Measurements from ENCODE around the gene POLD2. TPM values are rescaled to one million over a fixed set of nuclear protein-coding genes. Genes with fewer than 3 reads are reported as not detected.

POLD2 gene
- total and polyA plus RNA-seq, 2 experiments from 2014 or later, result 100 to 164 TPM

GRCh38 chr7:44085546-44085945 is 37.8 kb downstream of the POLD2 start:
- H3K4me2 ChIP-seq (ENCODE audit: unreplicated experiment), result no peak overlapping the region
- peaks cover 15% of the 10 kb centered on the region for H3K79me2 ChIP-seq (ENCODE audit: insufficient read depth)
- in situ Hi-C loops (cut with MboI), result loop anchor here (5.0 kb wide), 1 partner anchor 52 kb away; no protein-coding TSS in a partner anchor
- WGBS, 2 experiments (ENCODE audit: low coverage in 1 of 2, low lambda C conversion rate in 2 of 2, missing lambda C conversion rate in 2 of 2), result 97 to 100% methylated on average over 2 to 3 of the region's 3 CpGs
- H3K9ac ChIP-seq, result peak overlapping the region; percentile 51; the same call in 1 of the 2 replicates
- H3K9me3 ChIP-seq (ENCODE audit: low read depth), result no peaks in the 10 kb centered on the region
- peaks cover 63% of the 10 kb centered on the region for H3K4me1 ChIP-seq (ENCODE audit: insufficient read depth)
- peak overlapping the region; percentile 33; the same call in 1 of the 2 replicates for H2AFZ ChIP-seq
- H3F3A ChIP-seq (ENCODE audit: insufficient read depth), result peaks cover 52% of the 10 kb centered on the region
- no peaks in the 10 kb centered on the region for H3K27me3 ChIP-seq (replicated peaks; ENCODE audit: insufficient read depth)
- no peaks in the 10 kb centered on the region for H3K36me3 ChIP-seq (ENCODE audit: low read depth)
- no peaks in the 10 kb centered on the region for H3K9me2 ChIP-seq (ENCODE audit: insufficient read depth)
- TF ChIP-seq EZH2phosphoT487 (IDR thresholded peaks at IDR 0.05; ENCODE audit: insufficient read depth, low read depth) (no peak), EZH2 (IDR thresholded peaks at IDR 0.05; ENCODE audit: insufficient read depth, poor library complexity, severe bottlenecking) (no peak)
- no peaks in the 10 kb centered on the region for H4K20me1 ChIP-seq (ENCODE audit: insufficient read depth)
- no peak for DNase-seq
- H3K27ac ChIP-seq, result peak overlapping the region; percentile 56
- H3K4me3 ChIP-seq, result no peak overlapping the region

- no peaks in the 10 kb centered on the region for H3K9me3 ChIP-seq (ENCODE audit: low read depth)
- in situ Hi-C loops (cut with MboI), result loop anchor here (5.0 kb wide), 1 partner anchor 53 kb away; no protein-coding TSS in a partner anchor
- no peaks in the 10 kb centered on the region for H3K9me2 ChIP-seq (ENCODE audit: insufficient read depth)
- no peaks in the 10 kb centered on the region for H4K20me1 ChIP-seq (ENCODE audit: insufficient read depth)
- peak overlapping the region; percentile 10; the same call in 1 of the 2 replicates for H2AFZ ChIP-seq
- peak overlapping the region; percentile 56 for H3K27ac ChIP-seq
- no peak for DNase-seq
- H3K27me3 ChIP-seq (replicated peaks; ENCODE audit: insufficient read depth), result no peaks in the 10 kb centered on the region
- no peak overlapping the region for H3K4me3 ChIP-seq
- H3K79me2 ChIP-seq (ENCODE audit: insufficient read depth), result peaks cover 21% of the 10 kb centered on the region
- no peaks in the 10 kb centered on the region for H3K36me3 ChIP-seq (ENCODE audit: low read depth)
- no peak overlapping the region for H3K4me2 ChIP-seq (ENCODE audit: unreplicated experiment)
- TF ChIP-seq EZH2 (IDR thresholded peaks at IDR 0.05; ENCODE audit: insufficient read depth, poor library complexity, severe bottlenecking), result no peak
- TF ChIP-seq EZH2phosphoT487 (IDR thresholded peaks at IDR 0.05; ENCODE audit: insufficient read depth, low read depth), result no peak
- H3K4me1 ChIP-seq (ENCODE audit: insufficient read depth), result peaks cover 55% of the 10 kb centered on the region
- peak overlapping the region; percentile 20; the same call in 1 of the 2 replicates for H3K9ac ChIP-seq
- WGBS, 2 experiments (ENCODE audit: low coverage in 1 of 2, low lambda C conversion rate in 2 of 2, missing lambda C conversion rate in 2 of 2), result 35 to 55% methylated on average over 4 of the region's 4 CpGs
- peaks cover 45% of the 10 kb centered on the region for H3F3A ChIP-seq (ENCODE audit: insufficient read depth)
These were observed 38.6 kb downstream of the POLD2 start for GRCh38 chr7:44084701-44085100.

GRCh38 chr7:44083796-44084195 is 39.6 kb downstream of the POLD2 start:
- H3K79me2 ChIP-seq (ENCODE audit: insufficient read depth), result peaks cover 21% of the 10 kb centered on the region
- no peak overlapping the region for H3K4me2 ChIP-seq (ENCODE audit: unreplicated experiment)
- peaks cover 36% of the 10 kb centered on the region for H3F3A ChIP-seq (ENCODE audit: insufficient read depth)
- H3K4me3 ChIP-seq, result 0 out of 2 replicates have a peak overlapping the region, but pooled peaks have one; percentile 73
- whole genome bisulfite sequencing, 2 experiments (ENCODE audit: low coverage in 1 of 2, low lambda C conversion rate in 2 of 2, missing lambda C conversion rate in 2 of 2), result 84 to 90% methylated on average over 3 of the region's 3 CpGs
- H3K9ac ChIP-seq, result no peak overlapping the region
- TF ChIP-seq EZH2phosphoT487 (IDR thresholded peaks at IDR 0.05; ENCODE audit: insufficient read depth, low read depth) (no peak), EZH2 (IDR thresholded peaks at IDR 0.05; ENCODE audit: insufficient read depth, poor library complexity, severe bottlenecking) (no peak)
- no peaks in the 10 kb centered on the region for H3K9me2 ChIP-seq (ENCODE audit: insufficient read depth)
- H4K20me1 ChIP-seq (ENCODE audit: insufficient read depth), result no peaks in the 10 kb centered on the region
- H2AFZ ChIP-seq, result no peak overlapping the region
- peak overlapping the region; percentile 90 for H3K27ac ChIP-seq
- no peaks in the 10 kb centered on the region for H3K36me3 ChIP-seq (ENCODE audit: low read depth)
- no peaks in the 10 kb centered on the region for H3K27me3 ChIP-seq (replicated peaks; ENCODE audit: insufficient read depth)
- H3K4me1 ChIP-seq (ENCODE audit: insufficient read depth), result peaks cover 46% of the 10 kb centered on the region
- in situ Hi-C loops (cut with MboI), result no loop called here
- DNase-seq, result no peak
- H3K9me3 ChIP-seq (ENCODE audit: low read depth), result no peaks in the 10 kb centered on the region

GRCh38 chr7:44082541-44083207 is 40.7 kb downstream of the POLD2 start:
- Histone ChIP-seq H3K79me2 (ENCODE audit: insufficient read depth) (peaks cover 21% of the 10 kb centered on the region), H3K27me3 (replicated peaks; ENCODE audit: insufficient read depth) (no peaks in the 10 kb centered on the region), H4K20me1 (ENCODE audit: insufficient read depth) (no peaks in the 10 kb centered on the region), H2AFZ (peak overlapping the region; percentile 57), H3K4me3 (peak overlapping the region; percentile 73), H3K4me2 (ENCODE audit: unreplicated experiment) (peak overlapping the region; percentile 79), H3K9ac (peak overlapping the region; percentile 83), H3F3A (ENCODE audit: insufficient read depth) (peaks cover 31% of the 10 kb centered on the region), H3K4me1 (ENCODE audit: insufficient read depth) (peaks cover 37% of the 10 kb centered on the region), H3K36me3 (ENCODE audit: low read depth) (no peaks in the 10 kb centered on the region), H3K9me3 (ENCODE audit: low read depth) (no peaks in the 10 kb centered on the region), H3K9me2 (ENCODE audit: insufficient read depth) (no peaks in the 10 kb centered on the region), H3K27ac (peak overlapping the region; percentile 90)
- DNase-seq, result peak; percentile 100
- WGBS, 2 experiments (ENCODE audit: low coverage in 1 of 2, low lambda C conversion rate in 2 of 2, missing lambda C conversion rate in 2 of 2), result 1% methylated on average over 43 to 52 of the region's 54 CpGs
- in situ Hi-C loops (cut with MboI), result no loop called here
- TF ChIP-seq EZH2 (IDR thresholded peaks at IDR 0.05; ENCODE audit: insufficient read depth, poor library complexity, severe bottlenecking), result no peak
- no peak for TF ChIP-seq EZH2phosphoT487 (IDR thresholded peaks at IDR 0.05; ENCODE audit: insufficient read depth, low read depth)

All from GM23248 (cell line).